HG03342 (cell line): ENCODE results near the gene ELK4.

Experiments
- ATAC-seq: cut with Tn5 transposase; IDR thresholded peaks from one replicate; pipeline ENCODE4 v1.9.1; 2021; ENCODE audit warnings: mild to moderate bottlenecking, moderate library complexity; ENCODE audit not compliant: unreplicated experiment

Gene ELK4, protein sequence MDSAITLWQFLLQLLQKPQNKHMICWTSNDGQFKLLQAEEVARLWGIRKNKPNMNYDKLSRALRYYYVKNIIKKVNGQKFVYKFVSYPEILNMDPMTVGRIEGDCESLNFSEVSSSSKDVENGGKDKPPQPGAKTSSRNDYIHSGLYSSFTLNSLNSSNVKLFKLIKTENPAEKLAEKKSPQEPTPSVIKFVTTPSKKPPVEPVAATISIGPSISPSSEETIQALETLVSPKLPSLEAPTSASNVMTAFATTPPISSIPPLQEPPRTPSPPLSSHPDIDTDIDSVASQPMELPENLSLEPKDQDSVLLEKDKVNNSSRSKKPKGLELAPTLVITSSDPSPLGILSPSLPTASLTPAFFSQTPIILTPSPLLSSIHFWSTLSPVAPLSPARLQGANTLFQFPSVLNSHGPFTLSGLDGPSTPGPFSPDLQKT

DNA sequence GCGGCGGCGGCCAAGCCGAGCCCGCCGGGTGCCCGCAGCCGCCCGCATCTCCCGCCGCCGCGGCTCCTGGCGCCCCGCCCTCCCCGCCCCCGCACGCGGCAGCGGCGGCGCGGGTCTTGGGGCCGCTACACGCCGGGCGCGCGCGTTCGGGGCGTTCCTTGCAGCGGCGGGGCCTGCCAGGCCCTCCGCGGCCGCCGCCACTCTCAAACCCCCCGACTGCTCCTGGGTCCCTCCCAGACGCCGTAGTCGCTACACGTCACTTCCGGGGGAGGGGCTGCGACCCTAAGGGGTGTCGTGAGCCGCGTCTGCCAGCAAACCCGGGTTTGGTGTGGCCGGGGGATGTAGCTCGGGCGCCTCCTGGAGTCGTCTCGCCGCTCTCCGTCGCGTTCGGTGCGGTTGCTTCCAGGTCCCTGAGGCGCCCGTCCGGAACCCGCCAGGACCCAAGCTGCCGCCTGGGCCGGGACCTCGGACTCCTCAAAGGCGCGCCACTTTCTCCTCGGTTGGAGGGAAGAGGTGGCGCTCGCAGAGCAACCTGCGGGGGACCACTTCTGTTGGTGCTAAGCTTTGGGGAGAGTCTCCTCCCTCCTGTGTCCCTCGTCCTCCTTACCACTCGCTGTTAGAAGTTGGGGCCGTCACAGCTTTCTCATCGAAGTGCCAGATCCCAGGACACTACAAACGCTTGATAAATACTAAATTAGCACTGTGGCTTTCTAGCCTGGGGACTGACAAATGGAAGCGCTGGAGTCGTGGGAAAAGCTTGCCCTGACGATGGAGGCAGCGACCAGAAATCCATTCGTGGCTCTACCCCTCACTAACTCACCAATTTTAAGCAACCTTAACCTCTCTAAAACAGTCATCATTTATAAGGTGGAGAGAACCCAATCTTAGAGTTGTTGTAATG, at the start of gene ELK4:
TSS of gene ELK4 (minus strand) at position 244 of the 901 bp plus-strand sequence. CDS start 8,129 bp downstream, outside the sequence.
- peak; percentile 77 for ATAC-seq

DNA sequence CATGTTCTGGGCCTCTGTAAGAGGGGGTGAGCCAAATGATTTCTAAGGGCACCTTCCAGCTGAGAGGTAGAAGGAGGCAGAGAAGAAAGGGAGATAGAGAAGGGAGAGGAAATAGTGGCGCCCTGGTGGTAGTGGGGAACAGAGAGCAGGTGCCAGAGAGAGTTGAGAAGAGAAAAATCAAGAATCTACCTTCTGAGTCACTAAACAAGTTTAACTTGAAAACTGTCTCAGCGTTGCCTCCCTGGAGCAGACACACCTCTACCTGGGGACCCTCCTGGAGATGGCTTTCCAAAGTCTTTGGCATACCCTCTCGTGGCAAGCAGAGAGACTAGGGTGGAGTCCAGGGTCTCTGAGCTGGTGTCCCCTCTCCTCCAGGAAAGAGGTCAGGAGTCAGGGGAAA, 49.6 kb upstream of the ELK4 start:
- ATAC-seq, result no peak

- no peak for ATAC-seq
Observed at GRCh38 chr1:205680073-205680851, 48.5 kb upstream of the ELK4 start, which contains the start of gene SLC45A3. SLC45A3 (minus strand) TSS chr1:205680509; CDS start chr1:205664656, 15,853 bp downstream.

GRCh38 chr1:205678286-205679111, 46.7 kb upstream of the ELK4 start:
- ATAC-seq, result no peak

DNA sequence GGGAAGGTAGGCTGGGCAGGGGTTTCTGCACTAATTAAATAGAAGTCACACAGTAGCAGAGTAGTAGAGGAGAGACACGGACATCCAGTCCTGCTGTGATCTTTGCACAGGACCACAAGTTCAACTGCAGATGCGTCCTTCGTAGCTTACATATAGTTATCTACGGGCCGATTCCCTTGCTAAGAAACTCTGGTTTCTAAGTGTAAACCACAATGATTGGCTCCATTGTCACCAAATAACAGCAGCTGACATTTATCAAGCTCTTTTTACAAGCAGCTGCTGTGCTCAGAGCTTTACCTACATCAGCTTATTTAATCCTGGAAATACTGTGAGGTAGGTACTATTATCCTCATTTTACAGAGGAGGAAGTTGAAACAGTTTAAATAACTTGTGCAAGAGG, 45.4 kb upstream of the ELK4 start:
- ATAC-seq, result no peak

DNA sequence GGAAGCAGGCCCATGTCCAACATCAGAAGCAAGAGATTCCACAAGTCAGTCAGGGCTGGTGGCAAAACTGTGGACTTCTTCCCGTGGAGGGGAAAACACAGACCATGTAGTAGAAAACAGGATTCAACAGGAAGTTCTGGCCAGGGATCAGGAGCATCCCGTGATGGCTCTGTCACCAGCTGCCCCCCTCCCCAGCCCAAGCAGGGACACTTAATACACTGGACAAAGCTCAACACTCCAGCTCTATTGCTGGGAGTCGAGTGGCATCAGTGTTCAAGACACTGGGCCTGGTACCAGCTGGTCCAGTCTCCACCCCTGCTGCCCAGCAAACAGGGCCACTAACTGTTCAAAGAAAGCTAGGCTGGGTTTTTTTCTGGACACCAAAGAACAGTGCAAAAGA, 44.8 kb upstream of the ELK4 start:
- ATAC-seq, result no peak

DNA sequence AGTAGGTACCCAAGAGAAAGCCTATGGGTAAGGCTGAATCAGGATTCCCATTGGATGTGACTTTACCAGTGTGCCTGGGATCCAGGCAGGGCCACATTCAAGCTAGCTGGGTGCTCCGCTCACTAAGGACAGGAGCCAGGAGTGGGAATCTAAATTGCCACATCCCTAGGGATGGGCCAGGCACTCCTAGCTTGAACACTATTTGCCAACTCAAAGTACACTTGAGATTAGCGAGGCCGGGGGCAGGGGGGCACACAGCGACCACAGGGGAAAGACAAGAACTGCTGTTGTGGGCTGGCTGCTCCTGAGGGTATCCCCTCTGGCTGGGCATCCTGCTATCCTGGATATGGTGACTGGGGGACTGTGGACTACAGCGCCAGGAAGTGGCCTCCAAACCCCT, 44.2 kb upstream of the ELK4 start:
- no peak for ATAC-seq

- ATAC-seq, result no peak
Observed at GRCh38 chr1:205675247-205675646, 43.4 kb upstream of the ELK4 start.

DNA sequence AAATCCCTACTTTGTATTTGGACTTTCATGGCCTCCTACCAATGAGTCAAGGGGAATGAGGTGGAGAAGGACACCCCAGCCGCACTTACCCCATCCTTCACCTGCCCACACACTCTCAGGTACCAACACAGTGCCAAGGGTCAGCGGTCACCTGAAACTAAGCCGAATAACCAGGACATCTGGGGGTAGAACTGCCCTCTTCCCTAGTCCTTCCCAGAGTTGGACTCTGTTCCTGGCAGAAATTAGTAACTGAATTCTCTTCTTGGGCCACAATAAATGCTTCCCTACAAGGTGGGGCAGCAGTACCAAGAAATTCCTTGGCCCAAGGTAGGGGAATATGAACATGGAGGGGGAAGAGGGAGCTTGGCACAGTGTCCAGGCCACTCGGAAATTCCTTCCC, 41.2 kb upstream of the ELK4 start:
- no peak for ATAC-seq

DNA sequence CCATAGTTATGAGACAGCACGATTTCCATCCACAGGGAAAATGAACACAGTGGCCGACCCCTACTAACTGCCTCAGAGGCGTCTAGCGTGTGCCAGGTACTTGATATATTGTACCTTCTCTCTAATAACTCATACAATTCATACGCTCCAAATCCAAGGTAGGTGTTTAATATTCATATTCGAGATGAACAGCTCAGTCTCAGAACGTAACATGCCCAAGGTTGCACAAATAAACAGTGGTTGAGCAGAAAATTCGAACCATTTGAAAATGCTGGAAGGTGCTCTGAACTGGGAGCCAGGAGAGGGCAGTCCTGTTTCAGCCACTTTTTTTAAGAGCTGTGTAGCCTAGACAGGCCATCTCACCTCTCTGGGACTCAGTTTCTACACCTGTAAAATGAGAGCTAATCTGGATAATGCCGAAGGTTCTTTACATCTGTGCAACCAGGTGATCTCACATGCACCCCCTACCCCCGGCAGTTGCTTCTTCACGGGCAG, 40.6 kb upstream of the ELK4 start:
- ATAC-seq, result no peak

- ATAC-seq, result no peak
Observed at GRCh38 chr1:205670611-205671430, 39.0 kb upstream of the ELK4 start.

- no peak for ATAC-seq
Observed at GRCh38 chr1:205670150-205670446, 38.3 kb upstream of the ELK4 start.

DNA sequence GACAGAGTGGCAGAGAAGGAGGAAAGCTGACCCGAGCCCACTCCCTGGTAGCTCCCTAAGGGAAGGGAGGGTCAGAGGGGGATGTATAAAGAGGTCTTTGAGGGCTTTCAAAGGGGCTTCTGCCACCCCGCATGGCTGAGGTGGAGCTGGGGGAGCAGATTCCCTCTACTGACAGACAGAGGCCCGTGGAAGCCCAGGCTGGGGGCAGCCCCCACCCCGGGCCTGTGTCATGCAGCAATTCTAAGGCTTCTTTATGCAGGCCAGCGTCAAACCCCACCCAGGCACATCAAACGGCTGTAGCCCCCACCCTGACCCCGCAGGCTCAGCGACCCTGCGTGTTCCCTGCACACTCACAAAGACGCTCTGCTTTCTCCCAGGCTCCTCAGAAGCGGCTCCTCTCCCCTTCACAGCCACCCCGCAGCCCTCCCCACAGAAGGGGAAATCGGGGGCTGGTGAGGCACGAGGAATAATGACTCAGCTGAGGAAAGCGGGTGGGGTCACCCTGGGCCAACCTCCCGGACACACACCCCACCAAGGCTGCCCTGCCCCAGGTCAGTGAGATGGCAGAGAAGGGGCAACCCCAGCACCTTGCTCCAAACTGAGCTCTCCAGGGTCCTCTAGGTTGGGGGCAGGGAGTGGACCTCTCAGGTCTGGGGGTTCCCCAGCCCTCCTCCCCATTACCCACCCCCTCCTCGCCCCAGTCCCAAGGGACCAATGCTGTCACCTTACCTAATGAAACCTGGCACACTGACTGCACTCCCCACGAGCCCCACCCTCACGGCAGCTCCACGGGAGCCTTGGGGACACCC, 37.7 kb upstream of the ELK4 start:
- ATAC-seq, result peak; percentile 30

GRCh38 chr1:205668951-205669340, 37.1 kb upstream of the ELK4 start:
- ATAC-seq, result peak; percentile 31

DNA sequence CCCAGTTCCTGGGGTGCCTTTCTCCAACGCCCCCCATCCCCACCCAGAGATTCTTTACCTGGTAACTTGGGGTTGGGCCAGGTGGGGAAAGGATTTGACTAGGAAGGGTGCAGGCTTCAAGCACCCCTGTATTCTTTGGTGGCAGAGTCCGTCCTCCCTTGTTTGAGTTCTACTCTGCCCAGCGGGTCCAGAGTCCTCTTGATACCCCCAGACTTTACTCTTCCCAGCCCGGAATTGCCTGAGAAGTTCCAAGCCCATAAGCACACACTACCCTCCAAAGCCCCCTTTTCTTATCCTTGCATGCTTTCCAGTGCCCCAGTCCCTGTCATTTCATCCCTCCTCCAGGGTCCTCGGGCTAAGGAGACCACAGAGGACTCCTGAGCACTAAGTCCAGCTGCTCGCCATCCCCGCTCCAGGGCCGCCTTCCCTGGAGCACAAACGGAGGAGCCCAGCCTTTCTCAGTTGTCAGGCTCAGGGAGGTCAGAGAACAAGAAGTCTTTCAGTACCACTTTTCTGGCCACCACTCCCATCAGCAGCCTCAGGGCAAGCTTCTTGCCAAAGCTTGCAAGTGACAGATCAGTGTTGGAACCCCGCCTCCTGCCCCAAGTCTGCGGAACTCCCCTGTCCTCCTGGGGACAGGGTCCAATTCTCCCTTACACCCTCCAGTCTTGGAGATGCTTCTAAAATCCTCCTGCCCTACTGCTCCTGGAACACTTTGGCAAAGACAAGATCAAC, 36.3 kb upstream of the ELK4 start:
- no peak for ATAC-seq

DNA sequence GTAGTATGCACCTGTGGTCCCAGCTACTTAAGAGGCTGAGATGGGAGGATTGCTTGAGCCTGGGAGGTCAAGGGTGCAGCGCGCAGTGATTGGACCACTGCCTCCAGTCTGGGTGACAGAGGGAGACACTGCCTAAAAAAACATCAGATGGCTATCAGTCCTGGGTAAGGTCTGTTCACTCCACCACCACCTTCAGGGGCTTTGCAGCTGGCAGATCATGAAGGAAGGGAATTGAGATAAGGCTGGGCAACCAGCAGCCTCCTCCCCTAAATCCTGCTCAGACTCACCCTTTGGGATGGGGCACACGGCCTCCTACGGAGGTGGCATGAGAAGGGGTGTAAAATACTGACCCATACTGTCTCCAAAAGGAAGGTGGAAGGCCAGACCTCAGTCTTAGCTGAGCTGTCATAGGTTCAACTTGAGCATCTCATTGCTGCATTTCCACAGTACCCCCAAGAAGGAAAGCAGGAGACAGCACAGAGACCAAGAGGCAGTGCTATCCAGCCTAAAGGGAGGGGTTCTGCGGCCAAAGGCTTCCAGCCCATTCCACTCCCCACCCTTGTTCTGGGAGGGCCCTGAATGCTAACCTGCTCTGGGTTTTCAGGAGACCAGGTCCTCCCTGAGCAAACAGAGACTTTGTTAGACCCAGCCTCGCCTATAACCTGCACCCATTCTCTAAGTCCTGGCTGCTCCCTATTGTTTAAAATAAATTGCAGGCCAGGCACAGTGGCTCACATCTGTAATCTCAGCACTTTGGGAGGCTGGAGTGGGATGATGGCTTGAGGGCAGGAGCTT, 34.8 kb upstream of the ELK4 start:
- ATAC-seq, result no peak
